Transverse colon (tissue), 4 donors: ENCODE measurements around the gene ULK4.

ENCODE experiments used
- POLR2A ChIP-seq: fragments of 450-650 bp; IDR thresholded peaks from one replicate; pipeline ENCODE4 v1.6.1; 2016; ENCODE audit warnings: antibody characterized with exemption, mild to moderate bottlenecking, moderate library complexity
- POLR2AphosphoS5 ChIP-seq, 3 donors: sonication (generic); formaldehyde crosslinking; IDR thresholded peaks; one replicate each; pipeline ENCODE4 v1.6.1; 2016; ENCODE audit warnings: antibody characterized with exemption in 3 of 3
- TF ChIP-seq, protein P1 (sequence below), 5 experiments: fragments of 200-600 bp in 3 of 5; fragments of 450-650 bp in 2 of 5; sonication (generic) in 3 of 5; IDR thresholded peaks; 1 replicate in 2 of 5; 2 replicates in 3 of 5; pipeline ENCODE4 v1.5.1; 2016 to 2017; ENCODE audit warnings: antibody characterized with exemption in 5 of 5, inconsistent platforms in 3 of 5, mild to moderate bottlenecking in 2 of 5, moderate library complexity in 1 of 5

DNA sequence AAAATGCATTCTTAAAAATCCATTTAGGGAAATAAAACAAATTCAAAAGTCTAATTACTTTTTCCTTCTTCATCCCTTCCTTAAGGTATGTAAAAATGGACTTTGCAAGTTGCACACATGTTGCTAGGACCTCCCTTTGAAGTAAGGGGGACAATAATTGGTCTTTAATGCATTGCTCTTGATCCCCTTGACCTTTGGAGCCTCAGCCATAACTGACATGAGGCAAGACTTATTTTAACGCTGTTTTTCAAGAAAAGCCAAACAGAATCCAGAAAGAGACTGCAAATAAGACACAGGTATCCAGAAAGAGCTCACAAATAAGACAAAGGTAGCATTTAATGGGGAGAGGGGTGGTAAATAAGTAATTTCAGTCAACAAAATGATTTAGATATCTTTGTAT lies 301.4 kb downstream of the ULK4 start:
- TF ChIP-seq, protein P1, sequence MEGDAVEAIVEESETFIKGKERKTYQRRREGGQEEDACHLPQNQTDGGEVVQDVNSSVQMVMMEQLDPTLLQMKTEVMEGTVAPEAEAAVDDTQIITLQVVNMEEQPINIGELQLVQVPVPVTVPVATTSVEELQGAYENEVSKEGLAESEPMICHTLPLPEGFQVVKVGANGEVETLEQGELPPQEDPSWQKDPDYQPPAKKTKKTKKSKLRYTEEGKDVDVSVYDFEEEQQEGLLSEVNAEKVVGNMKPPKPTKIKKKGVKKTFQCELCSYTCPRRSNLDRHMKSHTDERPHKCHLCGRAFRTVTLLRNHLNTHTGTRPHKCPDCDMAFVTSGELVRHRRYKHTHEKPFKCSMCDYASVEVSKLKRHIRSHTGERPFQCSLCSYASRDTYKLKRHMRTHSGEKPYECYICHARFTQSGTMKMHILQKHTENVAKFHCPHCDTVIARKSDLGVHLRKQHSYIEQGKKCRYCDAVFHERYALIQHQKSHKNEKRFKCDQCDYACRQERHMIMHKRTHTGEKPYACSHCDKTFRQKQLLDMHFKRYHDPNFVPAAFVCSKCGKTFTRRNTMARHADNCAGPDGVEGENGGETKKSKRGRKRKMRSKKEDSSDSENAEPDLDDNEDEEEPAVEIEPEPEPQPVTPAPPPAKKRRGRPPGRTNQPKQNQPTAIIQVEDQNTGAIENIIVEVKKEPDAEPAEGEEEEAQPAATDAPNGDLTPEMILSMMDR (IDR thresholded peaks at IDR 0.05), result no peak
- no peak for TF ChIP-seq POLR2AphosphoS5 (IDR thresholded peaks at IDR 0.05)
- TF ChIP-seq POLR2A, result no peak
